ENCODE measurements around the gene PRIMPOL.
A peak's percentile ranks its signal among the peaks of the same experiment; 100 is the strongest.

PRIMPOL gene

GRCh38 chr4:184668511-184669114 is 19.1 kb downstream of the PRIMPOL start:
- DNase-seq: no peak

- DNase-seq: no peak
These were observed 19.7 kb downstream of the PRIMPOL start for GRCh38 chr4:184669251-184669650.

- DNase-seq: no peak
These were observed 21.6 kb downstream of the PRIMPOL start for GRCh38 chr4:184671101-184671500.

GRCh38 chr4:184672741-184673140 is 23.2 kb downstream of the PRIMPOL start:
- DNase-seq: no peak

GRCh38 chr4:184674011-184674410 is 24.5 kb downstream of the PRIMPOL start:
- DNase-seq: no peak

GRCh38 chr4:184675018-184675417 is 25.5 kb downstream of the PRIMPOL start:
- DNase-seq: no peak

GRCh38 chr4:184675821-184676492 is 26.4 kb downstream of the PRIMPOL start:
- no peak for DNase-seq

- DNase-seq: no peak
These were observed 31.2 kb downstream of the PRIMPOL start for GRCh38 chr4:184680698-184681097.

- DNase-seq: no peak
These were observed 32.4 kb downstream of the PRIMPOL start for GRCh38 chr4:184681916-184682315.

- DNase-seq: no peak
These were observed 35.1 kb downstream of the PRIMPOL start for GRCh38 chr4:184684491-184685189.

GRCh38 chr4:184688005-184688404 is 38.5 kb downstream of the PRIMPOL start:
- DNase-seq: no peak

GRCh38 chr4:184688447-184688846 is 38.9 kb downstream of the PRIMPOL start:
- DNase-seq: peak in 1 of 2 experiments; percentile 23

- no peak for DNase-seq
These were observed 40.1 kb downstream of the PRIMPOL start for GRCh38 chr4:184689681-184690080.

GRCh38 chr4:184693056-184693455 is 43.5 kb downstream of the PRIMPOL start:
- no peak for DNase-seq

- DNase-seq: no peak
These were observed 44.9 kb downstream of the PRIMPOL start for GRCh38 chr4:184694412-184694956.

GRCh38 chr4:184695178-184695896 is 45.8 kb downstream of the PRIMPOL start:
- no peak for DNase-seq

- no peak for DNase-seq
These were observed 48.4 kb downstream of the PRIMPOL start for GRCh38 chr4:184697956-184698355.

GRCh38 chr4:184699941-184700340 is 50.4 kb downstream of the PRIMPOL start:
- no peak for DNase-seq

GRCh38 chr4:184702114-184702513 is 52.6 kb downstream of the PRIMPOL start:
- DNase-seq: no peak

GRCh38 chr4:184705692-184706091 is 56.2 kb downstream of the PRIMPOL start:
- DNase-seq: no peak

- no peak for DNase-seq
These were observed 56.9 kb downstream of the PRIMPOL start for GRCh38 chr4:184706453-184706852.

- DNase-seq: no peak
These were observed 62.8 kb downstream of the PRIMPOL start for GRCh38 chr4:184712322-184712721.

GRCh38 chr4:184713887-184714286 is 64.3 kb downstream of the PRIMPOL start:
- no peak for DNase-seq

Measured in NCI-H2081 (cell line).